ENCODE results near the gene CLDN3.

DNA sequence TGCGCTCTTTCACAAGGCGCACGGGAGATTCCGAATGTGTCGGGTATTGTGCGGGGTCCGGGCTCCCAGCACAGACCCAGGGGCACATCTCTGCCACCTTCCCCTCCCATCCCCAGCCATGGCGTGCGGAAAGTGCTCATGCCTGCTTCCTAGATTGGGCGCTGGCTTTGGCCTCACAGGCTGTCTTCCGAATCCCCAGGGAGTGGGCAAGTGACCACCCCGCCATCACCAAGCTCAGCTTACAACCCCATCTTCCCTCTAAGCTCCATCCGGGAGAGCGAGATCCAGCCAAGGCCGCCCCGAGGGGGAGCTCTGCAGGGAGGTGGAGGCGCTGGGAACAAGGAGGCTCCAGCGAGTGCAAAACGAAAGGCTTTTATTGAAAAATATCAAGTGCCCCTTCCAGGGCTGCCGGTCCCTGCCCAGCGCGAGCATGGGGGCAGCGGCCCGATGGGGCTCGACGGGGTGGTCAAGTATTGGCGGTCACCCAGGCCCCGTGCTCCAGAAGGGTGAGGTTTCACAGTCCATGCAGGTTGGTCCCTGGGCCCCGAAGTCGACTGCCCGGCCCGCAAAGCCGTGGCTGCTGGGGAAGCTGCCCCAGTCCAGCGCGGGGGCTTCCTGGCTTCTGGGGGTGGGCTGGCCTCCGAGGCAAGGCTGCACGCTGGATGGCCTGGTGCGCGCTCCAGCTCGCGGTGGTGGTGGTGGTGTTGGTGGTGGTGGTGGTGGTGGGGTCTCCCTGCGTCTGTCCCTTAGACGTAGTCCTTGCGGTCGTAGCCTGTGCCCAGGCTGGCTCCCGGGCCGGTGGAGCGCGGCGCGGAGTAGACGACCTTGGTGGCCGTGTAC lies 1.2 kb downstream of the CLDN3 start:
- TF ChIP-seq CTCF (IDR thresholded peaks at IDR 0.05; ENCODE audit: borderline replicate concordance, extremely low read depth, low read length, poor library complexity, severe bottlenecking) (no peak), EZH2 (IDR thresholded peaks at IDR 0.05; ENCODE audit: borderline replicate concordance, low read depth, low read length, severe bottlenecking) (no peak)

All from DND-41 (cell line).